Right lobe of liver (tissue), 6 donors: ENCODE results near the gene BCR. TPM values are rescaled to one million over a fixed set of nuclear protein-coding genes. Genes with fewer than 3 reads are reported as not detected.

Experiments used
- ATAC-seq, 4 donors: fragments of 200-7000 bp; cut with Tn5 transposase; one replicate each; pipeline ENCODE4 v1.9.1; 2020; ENCODE audit warnings: mild to moderate bottlenecking in 4 of 4, moderate library complexity in 4 of 4
- DNase-seq, 3 donors: peaks; one replicate each; pipeline ENCODE4 v3.0.0-alpha.2; 2020
- H3K27ac ChIP-seq, 3 donors: fragments of 200-600 bp; one replicate each; pipeline ENCODE4 v1.8.0; 2022
- H3K27me3 ChIP-seq, 2 donors: fragments of 200-600 bp; one replicate each; pipeline ENCODE4 v1.8.0; 2022
- H3K36me3 ChIP-seq, 4 donors: fragments of 200-600 bp; sonication (generic) in 1 of 4; one replicate each; pipeline versions ENCODE4 v1.5.1 to v1.8.0; 2017 to 2022; ENCODE audit warnings: control low read depth in 1 of 4
- H3K4me1 ChIP-seq, 4 donors: fragments of 200-600 bp; sonication (generic) in 1 of 4; one replicate each; pipeline versions ENCODE4 v1.5.1 to v1.8.0; 2017 to 2022; ENCODE audit warnings: control low read depth in 1 of 4
- H3K4me3 ChIP-seq, 3 donors: fragments of 200-600 bp; one replicate each; pipeline ENCODE4 v1.8.0; 2022
- H3K9me3 ChIP-seq, 4 donors: fragments of 200-600 bp; sonication (generic) in 1 of 4; one replicate each; pipeline versions ENCODE4 v1.5.1 to v1.8.0; 2017 to 2022; ENCODE audit warnings: control low read depth in 1 of 4
- POLR2A ChIP-seq: fragments of 450-650 bp; IDR thresholded peaks from one replicate; pipeline ENCODE4 v1.6.1; 2017; ENCODE audit warnings: antibody characterized with exemption, mild to moderate bottlenecking
- WGBS: methylation state at CpG from one replicate; pipeline ENCODE4 v1.1.6; 2018; ENCODE audit warnings: low coverage, low lambda C conversion rate; ENCODE audit not compliant: insufficient coverage; ENCODE audit errors: missing lambda C conversion rate; 5-methylcytosine and 5-hydroxymethylcytosine counted together
- intact Hi-C, 2 donors: fragments of 100-400 bp; cut with DNase I; formaldehyde crosslinking; loops; one replicate each; pipeline versions ENCODE4 v1.11.2 to v1.14.1; 2022
- total RNA-seq, 6 experiments: library from RNA; depleted of rRNA in 2 of 6; stranded (reverse); fragments of >200 nt in 2 of 6; fragmentation: NEBNext Ultra II Directional in 3 of 6; extraction: Animal tissue kit (Norgen Biotek cat#: 25700) in 3 of 6; gene quantifications; one replicate each; pipeline versions ENCODE4 v1.1.0 to v1.2.4, GENCODE V29; 2016 to 2023
- TF ChIP-seq, protein P1 (sequence below), 4 donors: fragments of 200-600 bp in 3 of 4; fragments of 450-650 bp in 1 of 4; IDR thresholded peaks; one replicate each; pipeline versions ENCODE4 v1.5.1 to v1.8.0; 2016 to 2022; ENCODE audit warnings: antibody characterized with exemption in 4 of 4, mild to moderate bottlenecking in 2 of 4
- donor health status: DM: no; HTN: yes; CAD: no.
- donor health status: DM: no; HTN: no; CAD: no.
- donor health status: DM: no; HTN: no; CAD: no.
- donor health status: DM: no; HTN: yes; CAD: no.
- donor health status: DM: no; HTN: yes; CAD: no.

Gene BCR
- total RNA-seq, 6 experiments from 2014 or later, result 22.7 to 28.8 (median 24.3) TPM

DNA sequence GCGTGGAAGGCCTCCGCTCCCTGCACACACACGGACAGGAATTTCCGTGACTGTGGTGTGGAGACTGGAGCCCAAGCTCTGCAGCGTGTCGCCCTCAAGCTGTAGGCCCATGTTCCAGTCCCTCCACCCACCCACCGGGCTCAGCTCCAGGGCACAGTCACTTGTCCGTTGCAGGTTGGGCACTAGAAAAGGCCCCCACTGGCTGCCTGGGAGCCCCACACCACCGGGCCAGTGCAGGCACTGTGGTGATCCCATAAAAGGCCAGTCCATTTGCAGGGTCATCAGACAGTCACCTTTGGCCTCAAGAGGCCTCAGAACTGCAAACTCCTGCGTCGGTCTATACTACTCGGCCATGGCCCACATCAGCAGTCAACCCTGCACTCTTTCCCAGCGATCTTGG, 18.7 kb upstream of the BCR start:
- Histone ChIP-seq H3K4me1 (peaks cover 0 to 35% (median 10%) of the 10 kb centered on the region in 4 donors), H3K27me3 (no peaks in the 10 kb centered on the region), H3K4me3 (no peak overlapping the region), H3K9me3 (no peaks in the 10 kb centered on the region), H3K36me3 (no peaks in the 10 kb centered on the region), H3K27ac (no peak overlapping the region)
- intact Hi-C loops, result loop anchor here in 1 of 2 donors (10.0 kb wide), 1 partner anchor 223 kb away; no protein-coding TSS in a partner anchor
- no peak for TF ChIP-seq POLR2A
- TF ChIP-seq, protein P1, sequence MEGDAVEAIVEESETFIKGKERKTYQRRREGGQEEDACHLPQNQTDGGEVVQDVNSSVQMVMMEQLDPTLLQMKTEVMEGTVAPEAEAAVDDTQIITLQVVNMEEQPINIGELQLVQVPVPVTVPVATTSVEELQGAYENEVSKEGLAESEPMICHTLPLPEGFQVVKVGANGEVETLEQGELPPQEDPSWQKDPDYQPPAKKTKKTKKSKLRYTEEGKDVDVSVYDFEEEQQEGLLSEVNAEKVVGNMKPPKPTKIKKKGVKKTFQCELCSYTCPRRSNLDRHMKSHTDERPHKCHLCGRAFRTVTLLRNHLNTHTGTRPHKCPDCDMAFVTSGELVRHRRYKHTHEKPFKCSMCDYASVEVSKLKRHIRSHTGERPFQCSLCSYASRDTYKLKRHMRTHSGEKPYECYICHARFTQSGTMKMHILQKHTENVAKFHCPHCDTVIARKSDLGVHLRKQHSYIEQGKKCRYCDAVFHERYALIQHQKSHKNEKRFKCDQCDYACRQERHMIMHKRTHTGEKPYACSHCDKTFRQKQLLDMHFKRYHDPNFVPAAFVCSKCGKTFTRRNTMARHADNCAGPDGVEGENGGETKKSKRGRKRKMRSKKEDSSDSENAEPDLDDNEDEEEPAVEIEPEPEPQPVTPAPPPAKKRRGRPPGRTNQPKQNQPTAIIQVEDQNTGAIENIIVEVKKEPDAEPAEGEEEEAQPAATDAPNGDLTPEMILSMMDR (IDR thresholded peaks at IDR 0.05), result no peak
- ATAC-seq (no peak), DNase-seq (no peak)
- WGBS, result no CpG with 5 or more reads among the region's 13 CpGs

DNA sequence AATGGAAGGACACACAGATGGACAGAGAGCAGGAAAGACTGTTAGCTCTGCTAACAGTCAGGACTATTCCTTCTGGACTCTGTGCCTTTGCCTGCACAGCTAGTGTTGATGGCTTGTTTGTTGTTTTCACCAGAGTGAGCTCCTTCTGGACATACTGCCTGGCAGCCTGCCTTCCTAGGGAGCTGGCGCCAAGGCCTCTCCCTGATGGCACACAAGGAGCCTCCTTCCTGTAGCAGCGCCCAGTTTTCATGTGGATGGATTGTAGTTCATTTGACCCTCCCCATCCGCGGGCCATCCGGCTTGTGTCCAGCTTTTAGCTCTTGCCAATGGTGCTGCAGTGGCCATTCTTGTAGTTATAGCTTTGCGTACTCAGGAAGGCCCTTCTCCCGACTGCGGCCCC, 16.6 kb upstream of the BCR start:
- Histone ChIP-seq H3K27me3 (no peaks in the 10 kb centered on the region), H3K4me1 (peaks cover 0 to 29% (median 10%) of the 10 kb centered on the region in 4 donors), H3K36me3 (no peaks in the 10 kb centered on the region), H3K4me3 (no peak overlapping the region), H3K9me3 (no peaks in the 10 kb centered on the region), H3K27ac (no peak overlapping the region)
- intact Hi-C loops, result loop anchor here in 1 of 2 donors (10.0 kb wide), 1 partner anchor 221 kb away; no protein-coding TSS in a partner anchor
- no peak for TF ChIP-seq POLR2A
- TF ChIP-seq, protein P1 (IDR thresholded peaks at IDR 0.05), result no peak
- ATAC-seq (peak; percentile 64 to 79 (median 74)), DNase-seq (peak; percentile 69 to 86 (median 78))
- WGBS, result 65% methylated on average over 2 of the region's 8 CpGs

DNA sequence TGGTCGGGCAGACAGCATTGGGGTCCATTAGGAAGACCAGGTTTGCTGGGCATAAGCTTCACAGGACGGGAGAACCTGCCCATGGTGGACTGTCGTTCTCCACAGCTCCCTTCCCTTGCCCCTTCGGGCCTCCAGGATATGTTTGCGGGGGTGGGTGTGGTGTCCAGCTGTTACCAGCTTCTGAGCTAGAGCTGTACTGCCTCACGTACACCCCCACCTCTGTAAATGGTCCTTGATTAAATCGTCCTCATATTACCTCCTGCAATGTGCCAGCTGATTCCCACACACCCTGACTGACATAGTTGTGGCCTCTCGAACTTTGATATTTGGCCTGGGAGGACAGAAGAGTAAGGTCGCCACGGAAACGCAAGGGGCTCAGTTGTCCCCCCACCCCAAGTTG, 16.2 kb upstream of the BCR start:
- H3K36me3 ChIP-seq, result no peaks in the 10 kb centered on the region
- DNase-seq (no peak), ATAC-seq (peak; percentile 39 to 61 (median 56))
- peaks cover 0 to 29% (median 10%) of the 10 kb centered on the region in 4 donors for H3K4me1 ChIP-seq
- H3K27ac ChIP-seq, result no peak overlapping the region
- intact Hi-C loops, result loop anchor here in 1 of 2 donors (10.0 kb wide), 1 partner anchor 221 kb away; no protein-coding TSS in a partner anchor
- H3K27me3 ChIP-seq, result no peaks in the 10 kb centered on the region
- no peaks in the 10 kb centered on the region for H3K9me3 ChIP-seq
- WGBS, result 16% methylated on average over 6 of the region's 11 CpGs
- TF ChIP-seq, protein P1 (IDR thresholded peaks at IDR 0.05), result no peak
- no peak for TF ChIP-seq POLR2A
- H3K4me3 ChIP-seq, result no peak overlapping the region

DNA sequence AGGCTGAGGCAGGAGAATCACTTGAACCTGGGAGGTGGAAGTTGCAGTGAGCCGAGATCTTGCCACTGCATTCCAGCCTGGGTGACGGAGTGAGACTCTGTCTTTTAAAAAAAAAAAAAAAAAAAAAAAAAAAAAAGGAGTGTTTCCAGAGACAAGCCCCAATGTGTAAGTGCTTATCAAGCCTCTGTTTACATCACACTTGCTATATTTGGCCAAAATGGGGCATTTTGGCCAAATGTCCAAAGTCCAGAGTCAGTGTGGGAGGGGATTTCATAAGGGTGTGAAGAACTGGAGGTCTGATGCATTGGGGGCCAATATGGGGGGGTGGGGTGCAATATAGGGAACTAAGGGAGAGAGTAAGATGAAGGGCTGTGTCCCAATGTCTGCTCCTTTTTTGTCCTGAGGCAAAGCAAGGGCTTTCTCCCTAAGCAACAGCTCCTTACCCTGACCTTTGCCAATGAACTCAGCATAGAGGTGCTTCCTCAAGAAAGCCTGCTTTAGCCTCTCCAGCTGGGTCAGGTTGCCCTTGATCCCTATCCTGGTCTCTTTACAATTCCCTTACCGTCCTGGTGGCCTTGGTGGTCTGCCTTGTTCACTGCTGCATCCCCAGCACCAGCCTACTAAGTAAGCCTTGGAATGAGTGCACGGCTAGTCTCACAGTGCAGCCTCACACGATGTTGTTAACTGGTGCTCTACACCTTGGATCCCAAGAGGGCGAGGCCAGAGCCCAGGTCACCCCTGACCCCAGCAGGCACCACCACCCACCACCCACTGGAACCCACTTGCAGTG, 14.1 kb upstream of the BCR start:
- no peak overlapping the region for H3K4me3 ChIP-seq
- intact Hi-C loops, result loop anchor here in 1 of 2 donors (10.0 kb wide), 1 partner anchor 219 kb away; no protein-coding TSS in a partner anchor
- no peak overlapping the region for H3K27ac ChIP-seq
- DNase-seq (no peak), ATAC-seq (peak in 2 of 4 donors; percentile 20)
- H3K9me3 ChIP-seq, result no peaks in the 10 kb centered on the region
- peaks cover 0 to 29% (median 10%) of the 10 kb centered on the region in 4 donors for H3K4me1 ChIP-seq
- H3K36me3 ChIP-seq, result no peaks in the 10 kb centered on the region
- H3K27me3 ChIP-seq, result no peaks in the 10 kb centered on the region
- WGBS, result 26% methylated on average over 3 of the region's 6 CpGs
- TF ChIP-seq POLR2A, result no peak
- TF ChIP-seq, protein P1 (IDR thresholded peaks at IDR 0.05), result no peak
